OCI-LY1 (cell line): Measurements from ENCODE around the gene SIRPB2.

Source experiments
- H2AFZ ChIP-seq: fragments of 200-600 bp; sonication (generic), shearing (Covaris generic); 2 replicates; pipeline ENCODE4 v1.6.0; 2014; ENCODE audit warnings: antibody characterized with exemption, mild to moderate bottlenecking, low read length
- H3F3A ChIP-seq: fragments of 200-600 bp; sonication (generic), shearing (Covaris generic); 2 replicates; pipeline ENCODE4 v1.6.0; 2014; ENCODE audit warnings: mild to moderate bottlenecking, antibody characterized with exemption, low read length, moderate library complexity; ENCODE audit not compliant: insufficient read depth
- H3K27ac ChIP-seq: fragments of 200-600 bp; sonication (generic); 2 replicates; pipeline ENCODE4 v1.5.1; 2014; ENCODE audit warnings: low read length, mixed run types, mild to moderate bottlenecking, low read depth; ENCODE audit not compliant: poor library complexity, severe bottlenecking
- H3K27me3 ChIP-seq: fragments of 200-600 bp; sonication (generic); 2 replicates; pipeline ENCODE4 v1.6.0; 2014; ENCODE audit warnings: antibody characterized with exemption, mild to moderate bottlenecking, low read length, moderate library complexity; ENCODE audit not compliant: insufficient read depth
- H3K36me3 ChIP-seq: fragments of 200-600 bp; sonication (generic); 2 replicates; pipeline ENCODE4 v1.6.1; 2014; ENCODE audit warnings: mild to moderate bottlenecking, antibody characterized with exemption, low read length, moderate library complexity, mixed read lengths; ENCODE audit not compliant: insufficient read depth
- H3K4me1 ChIP-seq: fragments of 200-600 bp; sonication (generic); 2 replicates; pipeline ENCODE4 v1.5.1; 2014; ENCODE audit warnings: mild to moderate bottlenecking, low read length, moderate library complexity; ENCODE audit not compliant: insufficient read depth, severe bottlenecking
- H3K4me2 ChIP-seq: fragments of 200-600 bp; sonication (generic), shearing (Covaris generic); 2 replicates; pipeline ENCODE4 v1.6.1; 2014; ENCODE audit warnings: low read length
- H3K4me3 ChIP-seq: fragments of 200-600 bp; sonication (generic); 2 replicates; pipeline ENCODE4 v1.5.1; 2014; ENCODE audit warnings: low read length, low read depth, mild to moderate bottlenecking, mixed read lengths; ENCODE audit not compliant: poor library complexity, severe bottlenecking
- H3K79me2 ChIP-seq: fragments of 200-600 bp; shearing (Covaris generic); 2 replicates; pipeline ENCODE4 v1.6.1; 2016; ENCODE audit warnings: mixed run types, low read length, mixed read lengths; ENCODE audit not compliant: insufficient read depth
- H3K9ac ChIP-seq: fragments of 200-600 bp; sonication (generic), shearing (Covaris generic); 2 replicates; pipeline ENCODE4 v1.6.1; 2014; ENCODE audit warnings: mild to moderate bottlenecking, low read length, mixed read lengths
- H3K9me2 ChIP-seq: fragments of 200-600 bp; sonication (generic), shearing (Covaris generic); 2 replicates; pipeline ENCODE4 v1.6.1; 2014; ENCODE audit warnings: low read depth, mild to moderate bottlenecking, low read length, mixed read lengths
- H3K9me3 ChIP-seq: fragments of 200-600 bp; shearing (Covaris generic); 2 replicates; pipeline ENCODE4 v1.6.1; 2014; ENCODE audit warnings: low read length, mixed read lengths
- H4K20me1 ChIP-seq: fragments of 200-600 bp; sonication (generic), shearing (Covaris generic); 2 replicates; pipeline ENCODE4 v1.6.0; 2016; ENCODE audit warnings: mild to moderate bottlenecking, low read length; ENCODE audit not compliant: insufficient read depth
- CTCF ChIP-seq: fragments of 200-600 bp; sonication (generic), shearing (Covaris generic); IDR thresholded peaks from 2 replicates; pipeline ENCODE4 v1.5.1; 2017; ENCODE audit warnings: mild to moderate bottlenecking, antibody characterized with exemption, low read length, moderate library complexity, mixed read lengths
- EZH2 ChIP-seq: fragments of 200-600 bp; sonication (generic), shearing (Covaris generic); IDR thresholded peaks from 2 replicates; pipeline ENCODE4 v1.8.0; 2017; ENCODE audit warnings: borderline replicate concordance, mixed run types, mild to moderate bottlenecking, antibody characterized with exemption, low read length, moderate library complexity, mixed read lengths

SIRPB2 gene

GRCh38 chr20:1490643-1491195 lies 501 bp downstream of the SIRPB2 start:
- no peak overlapping the region for H3K27ac ChIP-seq
- H3K9ac ChIP-seq = no peak overlapping the region
- no peaks in the 10 kb centered on the region for H3K9me2 ChIP-seq
- no peaks in the 10 kb centered on the region for H3K79me2 ChIP-seq
- no peaks in the 10 kb centered on the region for H4K20me1 ChIP-seq
- no peaks in the 10 kb centered on the region for H3K9me3 ChIP-seq
- H2AFZ ChIP-seq = no peak overlapping the region
- H3K27me3 ChIP-seq = 0 out of 2 replicates have a peak, but pooled peaks cover 5% of the 10 kb centered on the region
- no peaks in the 10 kb centered on the region for H3K4me1 ChIP-seq
- H3F3A ChIP-seq = no peaks in the 10 kb centered on the region
- H3K4me2 ChIP-seq = no peak overlapping the region
- no peak overlapping the region for H3K4me3 ChIP-seq
- no peak for TF ChIP-seq EZH2
- no peak for TF ChIP-seq CTCF
- H3K36me3 ChIP-seq = no peaks in the 10 kb centered on the region

- Histone ChIP-seq H3K9me2 (no peaks in the 10 kb centered on the region), H3F3A (no peaks in the 10 kb centered on the region), H3K4me3 (no peak overlapping the region), H2AFZ (no peak overlapping the region), H3K4me2 (no peak overlapping the region), H3K9ac (no peak overlapping the region), H4K20me1 (no peaks in the 10 kb centered on the region), H3K27ac (no peak overlapping the region), H3K4me1 (no peaks in the 10 kb centered on the region), H3K36me3 (no peaks in the 10 kb centered on the region), H3K27me3 (0 out of 2 replicates have a peak, but pooled peaks cover 5% of the 10 kb centered on the region), H3K79me2 (no peaks in the 10 kb centered on the region), H3K9me3 (no peaks in the 10 kb centered on the region)
- TF ChIP-seq EZH2 (no peak), CTCF (no peak)
These were observed 1.3 kb downstream of the SIRPB2 start for GRCh38 chr20:1489764-1490436.

- Histone ChIP-seq H3F3A (no peaks in the 10 kb centered on the region), H3K27me3 (0 out of 2 replicates have a peak, but pooled peaks cover 5% of the 10 kb centered on the region), H3K9me2 (no peaks in the 10 kb centered on the region), H3K27ac (no peak overlapping the region), H3K4me3 (no peak overlapping the region), H3K9me3 (no peaks in the 10 kb centered on the region), H3K79me2 (no peaks in the 10 kb centered on the region), H4K20me1 (no peaks in the 10 kb centered on the region), H3K36me3 (no peaks in the 10 kb centered on the region), H2AFZ (no peak overlapping the region), H3K9ac (no peak overlapping the region), H3K4me2 (no peak overlapping the region), H3K4me1 (no peaks in the 10 kb centered on the region)
- no peak for TF ChIP-seq CTCF
- TF ChIP-seq EZH2 = no peak
These were observed 1.9 kb downstream of the SIRPB2 start for GRCh38 chr20:1489325-1489724.
